HG02623 (cell line): ENCODE results near the gene IFT81.
"Not testable (repeated sequence)": the region's sequence is repeated elsewhere in the genome, so short reads cannot be mapped to it uniquely, and the experiment has no call there.

Source experiments
- ATAC-seq: cut with Tn5 transposase; IDR thresholded peaks from one replicate; pipeline ENCODE4 v1.9.1; 2021; ENCODE audit warnings: moderate library complexity; ENCODE audit not compliant: unreplicated experiment

Gene IFT81

DNA sequence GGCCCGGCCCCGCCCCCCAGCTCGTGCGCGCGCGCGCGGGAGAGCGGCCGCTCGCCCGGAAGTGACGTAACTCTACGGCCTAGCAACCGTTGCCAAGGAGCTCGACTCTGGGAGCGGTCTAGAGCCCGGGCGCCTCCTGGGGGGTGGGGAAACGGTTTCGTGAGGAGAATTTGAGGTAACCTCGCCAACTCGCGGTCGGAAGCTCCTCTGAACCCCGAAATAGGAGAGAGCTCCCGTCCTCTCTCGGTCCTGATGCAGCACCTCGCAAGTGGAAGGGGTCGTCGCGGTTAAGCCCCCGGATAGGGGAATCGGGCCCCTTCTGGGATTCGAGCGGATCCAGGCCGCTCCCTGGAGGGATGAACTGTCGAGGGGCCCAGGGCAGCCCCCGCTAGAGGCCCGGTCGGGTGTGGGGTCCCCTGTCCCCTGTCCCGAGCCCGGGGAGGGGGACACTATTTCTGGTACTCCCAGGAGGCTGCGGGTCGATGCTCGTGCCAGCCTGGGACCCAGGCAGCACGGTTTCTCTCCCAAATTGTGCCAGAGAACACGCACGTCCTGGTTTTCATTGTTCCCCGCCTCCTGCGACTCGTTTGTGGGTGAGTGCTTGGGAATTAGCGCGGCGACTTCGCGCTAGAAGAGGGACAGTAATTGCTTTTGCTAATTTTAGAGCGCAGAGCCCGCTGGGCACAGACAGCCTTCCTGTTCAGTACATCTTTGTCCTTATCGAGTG lies at the start of gene IFT81:
Gene IFT81, plus strand, starts transcription at position 89 of the 727 bp plus-strand sequence. CDS start 3,024 bp downstream, outside the sequence.
- peak; percentile 75 for ATAC-seq

- no peak for ATAC-seq
These were observed 48.3 kb upstream of the IFT81 start for GRCh38 chr12:110075880-110076279.

DNA sequence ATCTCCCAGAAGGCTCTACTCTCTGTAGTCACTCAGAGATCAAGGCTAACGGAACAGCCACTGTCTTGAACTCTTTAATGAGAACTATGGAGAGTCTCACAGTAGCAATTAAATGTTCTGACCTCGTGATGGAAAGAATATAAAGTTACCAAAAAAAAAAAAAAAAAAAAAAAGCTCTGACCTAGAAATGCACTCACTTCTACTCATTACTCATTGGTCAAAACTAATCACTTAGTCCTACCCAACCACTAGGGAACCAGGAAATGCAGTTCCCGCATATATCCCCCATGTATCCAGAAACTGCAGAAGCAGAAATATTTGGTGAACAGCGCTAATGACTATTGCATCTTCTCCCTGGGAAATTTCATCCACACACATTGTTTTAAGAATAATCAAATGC lies 46.4 kb upstream of the IFT81 start:
- ATAC-seq = no peak

DNA sequence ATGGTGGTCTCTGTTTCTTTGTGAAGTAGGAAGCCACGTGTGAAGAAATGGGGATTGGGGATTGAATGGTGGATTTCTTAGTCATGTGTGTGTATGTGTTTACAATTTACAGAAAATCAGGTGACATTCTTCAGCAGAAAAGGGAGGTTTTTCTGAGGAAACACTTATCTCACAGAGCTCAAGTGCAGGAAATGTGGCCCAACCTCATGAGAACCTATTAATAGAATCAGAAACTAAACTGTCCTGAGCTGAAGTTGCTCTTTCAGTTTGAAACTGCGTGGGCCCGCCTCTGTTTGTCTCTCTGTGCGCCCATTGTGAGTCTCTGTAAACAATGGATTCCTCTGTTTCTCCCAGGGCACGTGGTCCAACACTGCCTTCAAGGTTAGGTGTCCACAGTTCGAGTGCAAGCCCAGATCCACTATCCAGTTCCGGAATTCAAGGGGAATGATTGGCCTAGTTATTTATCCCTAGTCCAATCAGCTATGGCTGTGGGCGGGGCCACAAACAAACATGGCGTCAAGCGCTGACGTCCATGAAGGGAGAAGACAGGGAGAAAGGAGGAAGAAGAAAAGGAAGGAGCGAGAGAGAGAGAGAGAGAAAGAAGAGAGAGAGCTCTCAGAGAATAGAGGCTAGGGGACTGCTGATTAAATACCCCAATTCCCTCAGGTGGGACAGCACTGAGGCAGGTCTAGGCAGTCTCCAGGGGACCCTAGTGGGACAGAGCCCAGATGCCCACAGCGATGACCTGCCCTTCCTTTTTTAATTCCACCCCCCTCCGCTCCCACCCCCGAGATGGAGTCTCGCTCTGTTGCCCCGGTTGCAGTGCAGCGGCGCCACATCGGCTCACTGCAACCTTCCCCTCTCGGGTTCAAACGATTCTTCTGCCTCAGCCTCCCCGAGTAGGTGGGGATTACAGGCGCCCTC lies 44.4 kb upstream of the IFT81 start:
- peak; percentile 71 for ATAC-seq

DNA sequence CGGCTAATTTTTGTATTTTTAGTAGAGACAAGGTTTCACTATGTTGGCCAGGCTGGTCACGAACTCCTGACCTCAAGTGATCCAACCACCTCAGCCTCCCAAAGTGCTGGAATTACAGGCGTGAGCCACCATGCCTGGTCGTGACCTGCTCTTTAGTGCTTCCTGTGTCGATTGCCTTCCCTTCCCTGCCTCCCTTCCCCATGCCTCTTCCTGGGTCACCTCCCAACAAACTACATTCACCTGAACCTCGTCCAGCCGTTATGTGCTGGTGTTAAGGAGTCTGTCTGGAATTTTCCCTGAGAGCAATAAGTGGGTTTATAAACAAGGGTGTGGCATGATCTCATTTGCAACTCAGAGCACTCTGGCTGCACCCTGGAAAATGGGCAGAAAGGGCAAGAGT lies 43.7 kb upstream of the IFT81 start:
- ATAC-seq = no peak

GRCh38 chr12:110084314-110085015 lies 39.7 kb upstream of the IFT81 start:
- ATAC-seq = no peak

- not testable (repeated sequence) for ATAC-seq
These were observed 35.9 kb upstream of the IFT81 start for GRCh38 chr12:110088216-110088615.

GRCh38 chr12:110088936-110089335 lies 35.2 kb upstream of the IFT81 start:
- no peak for ATAC-seq

- no peak for ATAC-seq
These were observed 33.7 kb upstream of the IFT81 start for GRCh38 chr12:110090266-110091135.

DNA sequence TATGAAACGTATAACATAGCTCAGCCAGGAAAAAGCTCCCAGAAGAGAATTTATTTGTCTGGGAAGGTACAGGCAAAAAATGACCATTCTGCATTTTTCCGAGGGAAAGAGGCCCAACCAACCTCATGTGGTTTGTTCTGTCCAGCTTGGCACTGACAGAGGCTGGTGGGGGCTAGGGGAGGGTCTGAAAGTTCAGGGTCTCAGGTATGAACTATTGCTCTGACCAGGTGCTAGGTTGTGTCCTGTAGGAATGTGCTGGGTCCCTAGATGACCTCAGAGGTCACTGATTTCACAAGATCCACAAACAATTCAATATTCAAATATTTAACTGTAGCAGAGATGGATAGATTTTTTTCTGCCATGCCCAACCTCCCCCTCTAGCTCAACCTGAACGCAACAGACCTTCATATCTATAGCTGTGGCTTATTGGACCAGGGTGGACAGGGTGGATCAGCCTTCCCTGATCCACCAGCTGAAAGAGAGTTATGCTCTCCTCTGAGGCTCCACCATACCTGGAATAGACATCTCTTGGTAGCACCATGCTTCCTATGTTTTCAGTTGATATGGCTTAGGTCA lies 32.9 kb upstream of the IFT81 start:
- ATAC-seq = no peak

DNA sequence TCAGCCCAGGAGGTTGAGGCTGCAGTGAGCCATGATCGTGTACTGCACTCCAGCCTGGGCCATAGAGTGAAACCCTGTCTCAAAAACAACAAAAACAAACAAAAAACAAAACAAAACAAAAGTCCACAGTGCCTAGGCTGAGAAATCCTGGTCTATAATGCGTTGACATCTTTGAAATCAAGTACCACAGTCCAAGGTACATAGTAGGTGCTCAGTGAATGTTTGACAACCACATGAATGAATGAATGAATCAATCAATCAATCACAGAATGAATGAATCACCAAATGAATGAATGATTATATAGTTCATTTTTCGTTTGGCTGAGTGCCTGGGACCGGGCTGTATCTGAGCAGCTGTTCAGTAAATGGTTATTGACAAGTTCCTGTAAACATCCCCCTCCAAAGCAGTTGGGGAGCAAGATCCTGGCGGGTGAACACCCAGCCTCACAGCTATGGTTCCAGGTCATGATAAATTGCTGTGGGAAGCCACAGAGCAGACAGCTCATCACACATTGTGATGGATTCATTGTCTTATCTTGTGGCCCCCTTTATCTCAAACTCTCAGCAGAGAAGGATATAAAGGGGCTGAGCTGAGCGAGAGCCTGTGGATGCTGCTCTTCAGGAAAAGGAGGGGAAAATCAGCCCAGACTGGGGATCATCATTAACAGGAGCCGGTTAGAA lies 30.4 kb upstream of the IFT81 start:
- no peak for ATAC-seq

DNA sequence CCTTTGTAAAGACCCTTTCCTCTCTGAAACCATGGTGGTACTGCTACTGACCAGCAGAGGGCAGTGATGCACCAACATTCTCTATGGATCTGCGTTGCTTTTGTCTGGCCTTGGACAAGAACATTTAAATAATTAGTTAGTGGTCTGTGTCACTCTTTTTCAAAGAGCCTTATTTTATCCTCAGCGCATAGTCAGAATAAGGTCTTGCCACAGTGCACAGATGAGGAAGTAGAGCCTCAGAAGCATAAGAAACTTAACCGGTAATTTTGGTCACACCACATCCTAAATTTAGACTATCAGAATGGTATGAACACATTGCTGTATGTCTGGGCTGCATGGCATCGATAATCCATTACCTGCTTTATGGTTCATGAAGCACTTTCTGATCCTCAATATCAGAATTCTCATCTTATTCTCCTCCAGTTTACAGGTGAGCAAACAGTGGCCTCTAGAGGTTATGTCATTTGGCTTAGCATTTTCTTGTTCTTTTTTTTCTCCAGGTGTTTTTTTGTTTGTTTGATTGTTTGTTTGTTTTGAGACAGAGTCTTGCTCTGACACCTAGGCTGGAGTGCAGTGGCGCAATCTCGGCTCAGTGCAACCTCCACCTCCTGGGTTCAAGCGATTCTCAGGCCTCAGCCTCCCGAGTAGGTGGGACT lies 23.7 kb upstream of the IFT81 start:
- peak; percentile 72 for ATAC-seq

GRCh38 chr12:110102255-110102654 lies 21.9 kb upstream of the IFT81 start:
- no peak for ATAC-seq

DNA sequence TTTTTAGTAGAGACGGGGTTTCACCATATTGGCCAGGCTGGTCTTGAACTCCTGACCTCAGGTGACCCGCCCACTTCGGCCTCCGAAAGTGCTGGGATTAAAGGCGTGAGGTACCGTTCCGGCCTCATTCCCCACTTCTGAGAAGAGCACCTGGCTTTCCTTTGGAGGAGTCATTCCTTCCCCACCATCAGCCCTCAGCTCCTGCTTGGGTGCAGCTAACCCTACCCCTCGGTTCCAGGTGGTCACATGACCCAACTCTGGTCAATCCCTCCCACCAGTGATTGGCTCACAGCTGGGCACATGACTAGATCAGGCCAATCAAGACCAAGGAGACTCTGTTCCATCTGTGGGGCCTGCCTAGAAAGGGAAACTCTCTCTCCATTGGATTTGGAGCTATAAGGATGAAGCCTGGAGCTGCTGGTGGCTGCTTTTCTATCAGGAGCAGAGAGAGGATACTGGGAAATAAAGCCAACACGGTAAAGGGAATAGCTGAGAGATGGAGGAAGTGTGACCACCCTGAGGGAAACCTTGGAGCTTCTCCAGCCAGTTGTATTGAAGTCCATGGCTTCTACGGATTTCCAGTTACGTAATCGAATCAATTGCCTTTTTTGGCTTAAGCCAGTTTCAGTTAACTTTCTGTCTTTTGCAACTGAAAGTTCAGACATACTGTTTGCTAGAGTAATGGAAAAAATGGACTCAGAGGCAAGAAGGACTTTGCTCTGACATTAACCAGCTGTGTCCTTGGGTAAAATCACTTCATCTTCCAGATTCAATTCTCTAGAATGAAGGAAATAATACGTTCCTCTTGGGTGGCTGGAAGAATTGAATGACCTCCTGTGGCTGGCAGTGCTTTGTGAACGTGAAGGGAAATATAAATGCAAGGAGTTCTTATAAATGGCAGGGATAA lies 19.7 kb upstream of the IFT81 start:
- ATAC-seq = no peak

DNA sequence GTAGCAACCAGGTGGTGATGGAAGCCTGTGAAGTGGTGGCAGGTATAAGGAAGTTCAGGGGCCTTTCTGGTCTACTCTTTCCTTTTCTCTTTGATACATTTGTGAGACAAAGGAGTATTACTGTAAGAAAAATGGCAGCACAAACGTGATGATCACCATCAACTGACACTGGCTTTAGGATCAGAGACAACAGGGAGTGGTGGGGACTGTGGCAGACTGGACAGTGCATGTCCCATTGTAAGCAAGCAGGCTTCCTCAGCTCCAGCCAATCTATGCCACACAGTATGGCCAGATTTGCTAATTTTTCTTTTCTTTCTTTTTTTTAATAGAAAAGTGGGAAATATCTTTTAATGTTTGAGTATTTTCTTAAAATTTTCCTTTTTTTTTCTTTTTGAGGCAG lies 19.0 kb upstream of the IFT81 start:
- no peak for ATAC-seq

- ATAC-seq = no peak
These were observed 18.2 kb upstream of the IFT81 start for GRCh38 chr12:110105986-110106385.

GRCh38 chr12:110107369-110108281 lies 16.5 kb upstream of the IFT81 start:
- ATAC-seq = no peak
